GM18520 (cell line): ENCODE results near the gene GMDS.

Source experiments
- ATAC-seq: cut with Tn5 transposase; IDR thresholded peaks from one replicate; pipeline ENCODE4 v1.9.1; 2021; ENCODE audit not compliant: unreplicated experiment

Gene GMDS

DNA sequence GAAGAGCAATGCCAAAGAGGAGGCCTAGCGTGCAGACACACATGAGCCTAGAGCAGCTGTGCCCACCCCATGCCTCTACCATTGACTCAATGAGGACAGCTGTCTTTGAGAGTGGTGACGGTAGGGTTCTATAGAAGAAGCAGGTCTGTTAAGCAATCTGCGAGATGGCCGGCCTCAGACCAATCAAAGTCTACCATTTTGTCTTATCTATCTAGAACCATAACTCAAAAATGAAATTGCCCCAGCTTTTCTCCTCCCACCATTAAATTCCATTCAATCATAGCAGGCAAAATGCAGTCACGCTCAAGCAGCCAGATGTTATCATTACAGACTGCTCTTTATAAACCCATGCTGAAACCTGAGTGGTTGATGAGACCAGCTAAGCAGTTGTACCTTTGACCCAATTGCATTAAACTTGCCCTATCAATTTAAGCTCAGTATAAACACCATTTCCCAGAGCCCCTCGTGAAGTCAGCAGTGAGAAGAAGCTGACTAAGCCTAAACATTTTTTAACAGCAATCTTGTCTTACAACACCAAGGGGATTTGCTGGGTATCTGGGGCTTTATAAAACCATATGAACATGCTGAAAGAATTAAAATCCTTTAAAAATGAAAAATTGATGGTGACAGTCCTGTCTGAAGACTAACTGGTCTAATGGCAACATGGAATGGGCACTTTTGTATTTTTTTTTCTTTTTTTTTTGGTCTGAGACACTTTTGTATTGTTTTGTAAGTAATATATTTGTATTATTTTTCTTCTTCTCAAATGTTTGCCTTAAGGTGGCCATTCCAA, 578.2 kb downstream of the GMDS start:
- ATAC-seq: no peak

- ATAC-seq: peak; percentile 87
Measured at GRCh38 chr6:1665214-1665613, 580.2 kb downstream of the GMDS start.

- no peak for ATAC-seq
Measured at GRCh38 chr6:1664329-1664728, 581.1 kb downstream of the GMDS start.

GRCh38 chr6:1663511-1663910, 581.9 kb downstream of the GMDS start:
- ATAC-seq: no peak

DNA sequence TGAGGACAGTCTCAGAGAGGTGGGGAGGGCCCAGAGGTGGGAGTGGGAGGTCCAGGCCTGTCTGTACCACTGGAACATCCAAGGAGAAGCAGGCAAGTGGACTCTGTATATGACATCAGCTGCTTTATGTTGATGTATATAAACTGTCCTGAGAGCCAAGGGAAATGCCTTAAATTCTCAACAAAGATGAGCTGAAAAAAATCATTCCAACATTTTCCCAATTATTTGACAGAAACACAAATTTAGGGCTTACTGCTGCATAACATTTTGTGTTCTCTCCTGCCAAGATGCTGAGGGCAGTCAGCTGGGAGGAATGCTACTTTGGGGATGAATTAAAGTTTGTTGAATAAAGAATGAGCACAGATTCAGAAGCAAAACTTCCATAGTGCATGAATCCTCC, 582.9 kb downstream of the GMDS start:
- ATAC-seq: no peak

DNA sequence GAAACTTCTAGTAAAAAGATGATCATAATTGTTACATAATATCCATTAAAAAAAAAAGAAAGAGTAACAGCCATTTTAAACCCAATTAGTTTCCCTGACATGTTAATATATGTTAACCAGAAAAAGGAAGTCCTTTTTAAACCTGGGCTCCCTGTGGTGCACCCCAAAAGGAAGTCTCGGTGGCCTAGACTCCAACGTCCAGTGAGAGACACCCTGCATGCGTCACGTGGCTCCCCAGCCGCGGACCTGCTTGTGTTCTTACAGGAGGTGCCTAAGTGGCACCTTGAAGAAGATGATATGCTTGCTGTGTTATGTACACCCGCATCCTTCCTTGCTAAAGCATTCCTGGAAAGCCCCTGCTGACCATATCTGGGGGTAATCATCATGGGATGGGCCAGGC, 585.6 kb downstream of the GMDS start:
- ATAC-seq: no peak

DNA sequence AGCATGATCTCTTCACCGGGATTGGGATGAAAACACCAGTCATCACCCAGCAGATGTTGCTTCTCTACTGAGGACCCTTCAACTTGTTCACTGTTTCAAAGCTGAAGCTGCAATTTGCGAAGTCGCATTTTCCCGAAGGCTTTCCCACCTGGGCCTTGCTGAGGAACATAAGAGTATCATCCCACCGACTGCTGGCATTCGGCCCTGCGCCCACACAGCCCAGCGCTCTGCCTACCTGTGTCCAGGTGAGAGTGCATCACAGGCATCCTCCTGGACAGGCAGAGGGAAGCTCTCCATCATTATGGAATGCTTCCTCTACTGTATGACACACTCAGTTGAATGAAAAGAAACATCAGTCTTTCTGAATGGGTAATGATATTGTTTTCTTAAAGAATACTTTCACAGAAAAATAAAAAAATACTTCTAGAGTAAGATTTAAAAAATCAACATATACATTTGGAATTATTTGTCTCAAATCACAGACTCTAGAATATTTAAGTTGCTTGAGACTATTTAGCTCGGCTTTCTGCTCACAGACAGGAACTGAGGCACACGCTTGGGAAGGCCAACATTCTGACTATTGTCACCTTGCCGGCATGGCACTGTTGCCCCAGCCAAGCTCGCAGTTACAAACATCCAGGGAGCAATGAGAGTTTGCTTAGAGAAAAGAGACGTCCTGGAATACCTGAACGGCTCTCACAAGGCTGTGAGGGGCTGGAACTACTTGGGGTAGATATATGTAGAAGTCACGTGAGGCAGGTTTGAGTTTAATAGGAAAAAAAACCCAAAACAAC, 587.0 kb downstream of the GMDS start:
- no peak for ATAC-seq

DNA sequence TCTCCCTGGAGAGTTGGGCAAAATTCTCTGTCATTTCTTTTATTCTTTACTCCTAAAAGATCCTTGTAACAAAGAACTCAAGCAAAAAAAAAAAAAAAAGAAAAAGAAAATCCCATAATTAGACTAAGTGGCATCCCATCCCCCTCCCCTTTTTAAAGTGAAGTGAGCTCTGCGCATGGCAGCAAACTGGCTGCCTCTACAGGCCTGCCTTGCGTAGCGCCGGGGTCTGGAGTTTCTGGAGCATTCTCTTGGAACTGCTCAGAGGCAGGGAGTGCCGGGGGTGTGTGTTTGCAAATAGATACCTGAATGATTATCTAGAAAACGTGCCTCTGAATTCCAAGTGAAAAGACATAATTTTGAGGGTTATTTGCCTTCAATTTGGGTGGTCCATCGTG, 587.6 kb downstream of the GMDS start:
- ATAC-seq: no peak

- ATAC-seq: no peak
Measured at GRCh38 chr6:1657116-1657770, 588.2 kb downstream of the GMDS start.

DNA sequence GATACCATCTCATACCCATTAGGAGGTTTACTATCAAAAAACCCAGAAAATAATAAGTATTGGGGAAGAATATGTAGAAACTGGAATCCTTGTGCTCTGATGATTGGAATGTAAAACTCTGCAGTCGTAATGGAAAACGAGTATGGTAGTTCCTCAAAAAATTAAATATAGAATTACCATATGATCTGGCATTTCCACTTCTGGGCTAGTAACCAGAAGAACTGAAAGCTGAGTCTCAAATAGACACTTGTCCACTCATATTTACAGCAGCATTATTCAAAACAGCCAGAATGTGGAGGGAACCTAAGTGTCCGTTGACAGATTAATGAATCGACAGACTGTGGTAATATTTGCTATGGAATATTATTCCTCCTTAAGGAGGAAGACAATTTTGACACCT, 591.4 kb downstream of the GMDS start:
- ATAC-seq: no peak

DNA sequence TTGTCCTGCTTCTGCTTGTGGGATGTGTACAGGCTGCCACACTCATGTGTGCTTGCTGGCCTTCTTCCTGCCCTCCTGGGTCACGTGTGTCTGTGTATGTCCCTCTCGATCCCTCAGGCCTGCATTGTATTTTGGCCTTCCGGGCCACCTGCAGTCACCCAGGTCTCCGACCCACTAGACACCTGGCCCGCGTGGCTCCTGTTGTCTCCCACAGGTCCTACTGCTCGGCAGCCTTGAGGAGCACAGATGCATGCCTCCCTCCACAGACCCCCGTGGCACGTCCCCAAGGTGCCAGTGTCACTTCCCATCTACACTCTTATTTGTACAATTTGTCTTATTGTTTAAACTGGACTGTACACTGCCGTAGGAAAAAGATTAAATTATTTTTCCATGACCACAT, 592.6 kb downstream of the GMDS start:
- ATAC-seq: no peak

GRCh38 chr6:1651362-1651761, 594.0 kb downstream of the GMDS start:
- ATAC-seq: no peak

DNA sequence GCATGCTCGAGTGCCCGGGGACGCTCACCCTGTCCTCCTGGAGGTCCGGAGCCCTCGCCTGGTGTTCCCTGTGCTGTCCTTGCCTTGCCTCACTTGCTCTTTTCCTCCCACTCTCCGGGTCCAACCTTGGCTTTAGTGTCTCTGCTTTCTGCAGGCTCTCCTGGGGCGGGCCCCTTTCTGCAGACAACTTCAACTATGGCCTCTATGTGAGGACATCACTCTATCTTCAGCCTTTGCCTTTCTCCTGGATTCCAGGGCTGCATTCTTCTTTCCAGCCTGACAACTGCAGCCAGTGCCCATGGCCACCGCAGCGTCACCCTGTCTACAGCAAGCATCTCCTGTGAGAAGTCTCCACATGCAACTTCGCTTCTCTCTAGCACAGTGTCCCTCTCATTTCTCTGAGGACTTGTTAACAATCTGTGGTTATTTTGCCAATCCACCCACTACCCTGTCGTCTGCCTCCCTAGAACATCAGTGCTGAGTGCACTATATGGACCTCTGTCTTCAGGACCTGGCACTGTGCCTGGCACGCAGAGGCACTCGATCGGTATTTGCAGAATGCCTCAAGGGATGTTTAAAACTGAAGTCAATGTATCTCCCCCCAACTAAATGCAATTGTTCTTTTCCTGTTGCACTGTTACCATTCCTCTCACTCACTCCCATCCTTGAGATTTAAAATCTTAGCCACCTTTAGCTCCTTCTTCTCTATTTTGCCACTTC, 599.8 kb downstream of the GMDS start:
- ATAC-seq: no peak

DNA sequence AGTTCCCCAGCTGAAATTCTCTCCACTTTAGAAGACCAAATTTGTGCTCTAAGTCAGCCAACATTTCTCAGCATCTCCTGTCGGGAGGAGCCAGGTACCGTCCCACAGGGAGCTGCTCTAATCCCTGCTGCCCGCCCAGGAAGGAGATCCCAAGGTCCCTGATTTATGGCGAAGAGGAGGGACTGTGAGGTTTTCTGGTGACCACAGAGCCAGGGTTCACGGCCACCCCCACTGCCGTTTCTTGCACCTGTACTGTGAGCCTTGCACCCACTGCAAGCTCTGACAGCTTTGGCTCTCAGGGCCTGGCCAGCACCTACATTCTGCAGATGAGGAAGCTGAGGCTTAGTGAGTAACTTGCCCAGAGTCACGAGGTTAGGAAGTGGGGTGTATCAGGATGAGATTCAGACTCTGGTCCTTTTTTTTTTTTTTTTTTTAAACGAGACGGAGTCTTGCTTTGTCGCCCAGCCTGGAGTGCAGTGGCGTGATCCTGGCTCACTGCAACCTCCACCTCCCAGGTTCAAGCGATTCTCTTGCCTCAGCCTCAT, 600.8 kb downstream of the GMDS start:
- no peak for ATAC-seq

DNA sequence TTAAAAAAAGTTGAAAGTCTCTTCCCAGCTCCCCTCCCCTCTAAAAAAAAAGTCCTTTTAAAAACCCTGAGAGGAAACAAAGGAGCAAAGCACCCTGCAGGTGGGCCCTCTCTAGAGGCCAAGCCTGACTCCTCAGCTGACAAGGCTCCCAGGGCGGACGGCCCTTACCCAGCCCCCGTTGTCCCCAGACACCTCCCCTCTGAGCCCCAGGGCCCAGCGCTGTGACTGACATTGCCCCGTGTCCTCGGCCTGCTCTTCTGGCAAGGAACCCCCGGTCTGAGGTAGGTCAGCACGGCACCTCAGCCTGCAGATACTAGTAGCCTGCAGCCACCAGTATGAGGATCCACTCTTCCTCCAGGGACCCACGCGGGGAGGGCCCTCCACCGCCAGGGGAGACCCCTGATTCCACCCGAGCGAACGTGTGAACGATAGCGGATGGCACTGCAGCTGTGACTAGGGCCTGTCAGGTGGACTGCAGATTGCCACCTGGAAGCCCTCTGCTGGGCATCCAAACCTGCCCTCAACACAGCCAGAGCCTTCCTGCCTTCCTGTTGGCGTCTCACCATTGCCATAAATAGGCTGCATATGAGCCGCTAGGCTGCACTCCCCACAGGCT, 601.5 kb downstream of the GMDS start:
- no peak for ATAC-seq

DNA sequence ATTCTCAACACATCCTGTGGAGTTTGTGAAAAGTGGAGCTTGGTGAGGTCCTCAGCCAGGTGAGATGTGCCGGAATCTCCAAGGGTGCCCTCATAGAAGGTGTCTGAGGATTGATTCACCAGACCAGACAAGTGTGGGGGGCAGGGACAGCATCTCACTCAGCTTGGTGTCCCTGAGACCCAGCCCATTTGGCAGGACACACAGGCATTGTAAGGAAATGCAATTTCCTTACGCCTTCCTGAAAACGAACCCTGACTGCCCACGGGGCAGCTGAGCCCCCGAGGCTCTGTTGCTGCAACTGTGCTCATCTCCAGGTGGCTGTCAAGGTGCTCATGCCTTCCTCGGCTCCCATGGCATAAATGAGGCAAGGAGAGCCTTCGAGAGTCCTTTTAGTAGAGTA, 602.3 kb downstream of the GMDS start:
- ATAC-seq: no peak

DNA sequence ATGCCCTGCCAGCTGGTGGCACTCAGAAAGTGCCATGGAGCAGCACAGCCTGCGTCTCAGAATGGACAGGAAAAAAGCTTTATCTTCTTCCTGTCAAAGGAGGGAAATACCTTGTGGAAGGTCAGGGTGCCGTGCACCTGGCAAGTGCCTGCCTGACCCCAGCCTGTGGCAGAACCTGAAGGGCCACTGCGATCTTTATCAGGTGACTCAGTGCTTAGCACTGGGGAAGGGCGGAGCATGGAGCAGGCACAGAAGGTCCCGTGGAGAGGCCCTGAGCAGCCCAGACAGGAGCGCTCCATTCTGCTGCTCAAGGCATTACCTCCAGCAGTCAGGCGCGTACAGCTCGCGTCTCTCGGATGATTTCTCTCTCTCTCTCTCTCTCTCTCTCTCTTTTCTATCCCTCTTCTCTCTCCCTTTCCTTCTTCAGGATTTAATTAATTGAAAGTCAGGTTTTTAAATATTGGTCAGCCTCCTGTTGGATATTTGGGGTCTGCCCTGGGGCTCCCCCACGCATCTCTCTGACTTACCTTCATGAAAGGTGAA, 604.0 kb downstream of the GMDS start:
- no peak for ATAC-seq

GRCh38 chr6:1640476-1640875, 604.9 kb downstream of the GMDS start:
- ATAC-seq: no peak

- no peak for ATAC-seq
Measured at GRCh38 chr6:1639430-1639829, 606.0 kb downstream of the GMDS start.
